LNCAP (cell line): ENCODE results near the gene PREX1.

ENCODE experiments used
- TF ChIP-seq, protein P1 (sequence below): fragments of 450-650 bp; IDR thresholded peaks from 2 replicates; pipeline ENCODE4 v1.5.1; 2017; ENCODE audit warnings: mild to moderate bottlenecking

PREX1 gene

DNA sequence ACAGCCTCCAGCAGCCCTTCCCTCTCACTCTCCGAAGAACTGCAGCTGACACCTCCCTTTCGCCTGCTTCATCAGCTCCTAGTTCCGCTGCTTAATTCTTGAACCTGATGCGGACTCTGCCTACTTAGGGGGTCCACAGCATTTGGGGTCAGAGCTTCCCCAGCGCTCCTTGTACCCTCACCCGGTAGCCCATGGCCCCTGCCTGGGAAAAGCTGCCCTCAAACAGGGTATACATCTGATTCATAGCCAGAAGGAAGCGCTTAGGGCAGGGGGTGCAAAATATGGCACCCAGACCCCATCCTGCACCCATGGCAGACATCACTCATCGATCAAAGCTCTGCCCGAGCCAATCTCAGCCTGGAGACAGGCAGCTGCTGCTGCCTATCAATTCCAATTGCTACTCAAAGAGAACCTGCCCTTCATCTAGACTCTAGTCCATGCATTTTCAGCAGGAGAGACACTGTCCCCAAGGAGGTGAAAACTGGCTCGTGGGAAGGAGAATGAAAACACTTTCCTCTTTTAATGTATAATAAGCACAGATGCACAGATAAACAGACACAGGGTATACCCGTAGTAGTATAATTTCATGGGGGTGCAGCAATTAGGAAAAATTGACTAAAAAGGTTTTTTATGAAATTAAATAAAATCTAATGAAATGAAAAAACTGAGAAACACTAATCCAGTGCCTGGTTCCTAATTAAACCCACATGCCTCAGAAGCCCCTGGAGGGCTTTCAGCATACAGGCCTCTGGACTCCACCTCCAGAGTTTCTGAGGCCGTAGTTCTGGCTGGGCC lies 194.8 kb downstream of the PREX1 start:
- TF ChIP-seq, protein P1, sequence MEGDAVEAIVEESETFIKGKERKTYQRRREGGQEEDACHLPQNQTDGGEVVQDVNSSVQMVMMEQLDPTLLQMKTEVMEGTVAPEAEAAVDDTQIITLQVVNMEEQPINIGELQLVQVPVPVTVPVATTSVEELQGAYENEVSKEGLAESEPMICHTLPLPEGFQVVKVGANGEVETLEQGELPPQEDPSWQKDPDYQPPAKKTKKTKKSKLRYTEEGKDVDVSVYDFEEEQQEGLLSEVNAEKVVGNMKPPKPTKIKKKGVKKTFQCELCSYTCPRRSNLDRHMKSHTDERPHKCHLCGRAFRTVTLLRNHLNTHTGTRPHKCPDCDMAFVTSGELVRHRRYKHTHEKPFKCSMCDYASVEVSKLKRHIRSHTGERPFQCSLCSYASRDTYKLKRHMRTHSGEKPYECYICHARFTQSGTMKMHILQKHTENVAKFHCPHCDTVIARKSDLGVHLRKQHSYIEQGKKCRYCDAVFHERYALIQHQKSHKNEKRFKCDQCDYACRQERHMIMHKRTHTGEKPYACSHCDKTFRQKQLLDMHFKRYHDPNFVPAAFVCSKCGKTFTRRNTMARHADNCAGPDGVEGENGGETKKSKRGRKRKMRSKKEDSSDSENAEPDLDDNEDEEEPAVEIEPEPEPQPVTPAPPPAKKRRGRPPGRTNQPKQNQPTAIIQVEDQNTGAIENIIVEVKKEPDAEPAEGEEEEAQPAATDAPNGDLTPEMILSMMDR, result no peak

DNA sequence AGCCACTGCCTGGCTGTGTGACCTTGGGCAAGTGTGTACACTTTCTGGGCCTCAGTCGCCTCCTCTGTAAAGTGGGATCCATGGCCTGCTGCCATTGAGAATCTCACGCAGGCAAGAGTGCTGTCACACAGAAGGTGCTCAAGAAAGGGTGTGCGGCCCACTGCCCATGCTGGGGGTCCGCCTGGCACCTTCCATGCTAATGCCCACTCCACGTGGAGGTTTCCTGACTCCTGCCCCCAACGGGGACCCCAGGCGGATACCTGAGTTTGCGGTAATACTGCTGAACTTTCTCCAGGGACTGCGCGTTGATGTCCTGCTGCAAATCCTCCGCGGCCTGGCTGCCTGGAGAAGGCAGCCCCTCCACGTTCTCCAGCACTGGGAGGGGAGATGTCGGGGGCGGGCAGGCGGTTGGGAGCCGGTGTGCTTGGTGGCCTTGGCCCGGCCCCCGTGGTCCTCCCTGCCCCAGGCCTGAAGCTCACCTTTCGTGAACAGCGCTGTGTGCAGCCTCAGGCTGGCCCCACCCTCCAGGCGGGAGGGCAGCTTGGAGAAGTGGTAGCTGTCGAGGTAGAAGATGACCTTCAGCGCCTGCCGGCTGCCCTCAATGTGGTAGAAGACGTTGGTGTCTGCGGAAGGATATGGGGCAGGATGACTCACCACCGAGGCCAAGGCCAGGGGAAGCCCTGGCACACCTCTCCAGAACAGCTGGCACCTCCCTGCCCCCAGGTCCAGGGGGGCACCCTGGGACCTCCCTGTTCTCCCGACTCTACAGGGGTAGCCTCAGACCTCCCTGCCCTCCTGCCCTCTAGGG lies 195.6 kb downstream of the PREX1 start:
- TF ChIP-seq, protein P1, result no peak

DNA sequence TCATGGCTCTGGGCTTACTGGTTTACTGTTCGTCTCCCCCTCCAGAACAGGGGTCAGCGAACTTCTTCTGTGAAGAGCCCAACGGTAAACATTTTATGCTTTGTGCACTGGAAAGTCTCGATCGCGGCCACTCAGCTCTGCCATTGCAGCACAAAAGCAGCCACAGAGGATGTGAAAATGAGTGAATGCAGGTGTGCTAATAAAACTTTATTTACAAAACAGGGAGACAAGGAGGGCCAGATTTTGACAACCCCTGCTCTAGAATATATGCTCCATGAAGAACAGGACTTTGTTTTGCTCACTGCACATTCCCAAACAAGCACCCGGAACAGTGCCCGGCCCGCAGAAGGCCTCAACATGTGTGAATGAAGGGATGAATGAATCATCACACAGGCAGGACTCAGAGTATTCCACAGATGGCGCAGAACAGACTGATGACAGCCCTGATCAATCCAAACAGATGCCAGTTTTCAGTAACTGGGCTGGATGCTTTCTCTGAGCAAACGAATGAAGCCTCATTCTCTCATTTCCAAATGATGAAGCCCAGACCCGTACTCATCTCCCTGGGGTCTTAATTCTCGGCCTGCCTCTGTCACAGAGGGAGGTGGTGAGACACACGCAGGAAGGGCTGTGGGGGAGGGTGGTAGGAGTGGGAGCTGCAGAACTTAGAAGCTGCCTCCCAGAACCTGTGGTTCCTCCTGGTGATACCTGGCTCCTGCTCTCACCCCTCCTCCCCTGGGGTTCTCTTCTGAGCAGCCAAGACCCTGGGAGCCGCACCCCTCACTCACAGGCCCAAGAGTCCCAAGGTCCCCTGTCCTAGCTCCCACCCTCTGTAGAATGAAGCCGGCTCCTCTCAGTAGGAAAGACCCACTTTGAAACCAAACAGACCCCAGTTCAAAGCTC lies 196.4 kb downstream of the PREX1 start:
- TF ChIP-seq, protein P1, result no peak

DNA sequence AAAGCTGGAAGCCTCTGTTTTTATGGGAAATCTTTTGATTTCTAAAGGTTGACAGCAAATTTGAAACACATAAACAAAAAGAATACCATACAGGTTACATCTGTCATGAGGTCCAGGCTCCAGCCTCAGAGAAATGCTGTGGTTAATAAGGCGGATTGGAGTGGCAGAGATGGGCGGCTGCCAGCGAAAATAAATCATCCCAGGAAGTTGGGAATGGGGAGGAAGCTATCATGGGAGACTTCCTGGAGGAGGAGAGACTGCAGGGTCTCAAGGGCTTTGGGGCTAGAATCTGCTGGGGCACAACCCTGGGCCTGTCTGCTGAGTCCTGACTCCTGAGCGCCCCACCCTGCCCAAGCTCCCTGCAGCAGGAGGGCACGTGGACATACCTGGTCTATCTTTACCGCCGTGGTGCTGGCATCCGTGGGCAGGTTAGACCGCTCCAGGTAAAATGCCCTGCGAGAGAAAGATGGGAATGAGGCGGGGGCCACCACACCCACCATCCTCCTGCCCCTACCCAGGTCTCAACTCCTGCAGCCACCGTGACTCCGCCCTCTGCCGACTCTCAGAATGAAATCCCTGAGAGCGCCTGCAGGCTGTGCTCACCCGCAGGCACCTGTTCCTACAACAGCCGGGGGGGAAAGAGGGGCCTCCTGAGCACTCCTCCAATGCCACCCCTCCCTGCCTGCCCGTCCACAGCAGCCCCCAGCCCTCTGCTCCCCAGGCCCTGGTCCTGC lies 197.3 kb downstream of the PREX1 start:
- TF ChIP-seq, protein P1, result no peak

DNA sequence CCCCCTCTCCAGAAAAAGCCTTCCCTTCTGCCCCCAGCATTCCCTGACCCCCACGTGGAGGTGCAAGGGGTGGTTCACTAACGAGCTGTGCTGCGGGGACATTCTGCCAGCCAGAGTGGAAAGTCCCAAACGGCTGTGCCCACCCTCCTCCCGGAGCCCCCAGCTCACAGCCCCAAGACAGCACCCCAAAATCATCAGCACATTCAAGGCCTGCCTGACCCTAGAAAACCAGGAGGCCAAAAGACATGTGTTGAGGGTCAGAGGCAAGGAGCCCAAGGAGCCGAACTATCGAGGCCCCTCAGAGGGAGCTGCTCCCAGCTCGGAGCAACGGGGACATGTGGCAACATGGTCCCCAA lies 197.9 kb downstream of the PREX1 start:
- TF ChIP-seq, protein P1, result no peak

DNA sequence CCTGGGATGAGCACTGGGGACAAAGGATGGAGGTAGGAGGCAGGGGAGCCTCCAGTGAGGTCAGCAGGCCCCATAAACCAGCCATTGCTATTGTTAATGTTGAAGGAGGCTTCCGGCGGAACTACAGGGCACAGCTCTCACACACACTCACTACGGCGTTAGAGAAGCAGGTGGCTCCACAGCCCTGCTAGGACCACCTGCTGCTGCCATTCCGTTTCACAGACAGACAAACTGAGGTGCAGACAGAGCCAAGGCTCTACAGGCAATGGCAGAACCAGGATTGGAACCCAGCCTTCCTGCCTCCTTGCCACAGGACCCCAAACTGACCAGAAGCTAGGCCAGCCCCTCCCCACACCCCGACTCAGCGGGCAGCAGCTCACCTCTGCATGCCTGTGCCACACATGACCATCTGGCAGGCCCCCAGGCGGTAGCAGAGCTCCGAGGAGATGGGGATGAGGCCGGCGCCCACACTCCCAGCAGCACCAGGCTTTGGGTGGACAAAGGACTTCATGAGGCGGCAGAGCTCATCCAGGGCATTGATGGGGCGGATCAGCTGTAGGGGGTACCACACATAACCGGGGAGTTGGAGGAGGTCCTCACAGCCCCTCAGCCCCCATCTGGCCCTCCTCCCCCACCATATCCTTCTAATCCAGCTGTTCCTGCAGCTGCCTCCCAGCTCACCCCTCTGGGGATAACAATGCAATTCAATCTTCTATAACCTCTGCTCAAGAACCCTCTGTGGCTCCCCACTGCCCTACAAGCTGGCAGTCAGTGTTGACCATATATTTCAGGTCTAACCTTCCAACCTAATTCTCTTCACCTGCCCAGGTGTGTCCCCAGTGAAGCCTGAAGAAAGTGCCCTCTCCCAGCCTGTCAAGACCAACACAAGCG lies 198.5 kb downstream of the PREX1 start:
- TF ChIP-seq, protein P1, result no peak
